Upper lobe of left lung (tissue), 6 donors: ENCODE results near the gene MCAT. TPM values are rescaled to one million over a fixed set of nuclear protein-coding genes. Genes with fewer than 3 reads are reported as not detected.

Experiments
- ATAC-seq, 2 donors: fragments of 200-7000 bp; cut with Tn5 transposase; one replicate each; pipeline ENCODE4 v1.9.1; 2022; ENCODE audit warnings: mild to moderate bottlenecking in 2 of 2, moderate library complexity in 2 of 2; ENCODE audit not compliant: low FRiP score in 2 of 2
- DNase-seq, 2 donors: peaks; one replicate each; pipeline ENCODE4 v3.0.0-alpha.2; 2019 to 2020
- H3K27ac ChIP-seq, 4 donors: fragments of 200-600 bp; sonication (generic); one replicate each; pipeline ENCODE4 v1.5.1; 2016 to 2019
- H3K27me3 ChIP-seq, 4 donors: fragments of 200-600 bp; sonication (generic); one replicate each; pipeline ENCODE4 v1.5.1; 2017 to 2019
- H3K36me3 ChIP-seq, 4 donors: fragments of 200-600 bp; sonication (generic); one replicate each; pipeline ENCODE4 v1.5.1; 2016 to 2019
- H3K4me1 ChIP-seq, 4 donors: fragments of 200-600 bp; sonication (generic); one replicate each; pipeline ENCODE4 v1.5.1; 2018 to 2019
- H3K4me3 ChIP-seq, 4 donors: fragments of 200-600 bp; sonication (generic); one replicate each; pipeline ENCODE4 v1.5.1; 2017 to 2019; ENCODE audit warnings: mild to moderate bottlenecking in 2 of 4, moderate library complexity in 1 of 4
- H3K9me3 ChIP-seq, 4 donors: fragments of 200-600 bp; sonication (generic); one replicate each; pipeline ENCODE4 v1.5.1; 2018 to 2019
- EP300 ChIP-seq, 4 donors: sonication (generic); formaldehyde crosslinking; IDR thresholded peaks; one replicate each; pipeline ENCODE4 v1.5.1; 2017; ENCODE audit warnings: antibody characterized with exemption in 4 of 4, control low read depth in 2 of 4
- POLR2A ChIP-seq, 4 donors: fragments of 450-650 bp; IDR thresholded peaks; one replicate each; pipeline ENCODE4 v1.5.1; 2016 to 2017; ENCODE audit warnings: antibody characterized with exemption in 4 of 4, mild to moderate bottlenecking in 2 of 4
- POLR2AphosphoS5 ChIP-seq, 2 donors: sonication (generic); formaldehyde crosslinking; IDR thresholded peaks; one replicate each; pipeline ENCODE4 v1.5.1; 2017; ENCODE audit warnings: antibody characterized with exemption in 2 of 2
- WGBS, 2 donors: methylation state at CpG; one replicate each; pipeline ENCODE4 v1.1.5; 2017 to 2018; 5-methylcytosine and 5-hydroxymethylcytosine counted together
- total RNA-seq, 6 donors: library from RNA; depleted of rRNA in 4 of 6; stranded (reverse); fragments of >200 nt in 4 of 6; gene quantifications; one replicate each; pipeline versions ENCODE4 v1.1.0 to v1.2.1, GENCODE V29; 2016 to 2021
- TF ChIP-seq, protein P1 (sequence below), 6 experiments: fragments of 450-650 bp in 4 of 6; fragments of 200-600 bp in 2 of 6; sonication (generic) in 2 of 6; IDR thresholded peaks; one replicate each; pipeline ENCODE4 v1.5.1; 2016 to 2019; ENCODE audit warnings: antibody characterized with exemption in 6 of 6
- donor health status: DM: no; HTN: no; CAD: no; lungs with moderate emphysema.
- donor health status: DM: no; HTN: yes; CAD: no; lungs with severe emphysema.

The MCAT gene
- total RNA-seq, 6 donors from 2014 or later: 15.6 to 34.4 (median 18.5) TPM

DNA sequence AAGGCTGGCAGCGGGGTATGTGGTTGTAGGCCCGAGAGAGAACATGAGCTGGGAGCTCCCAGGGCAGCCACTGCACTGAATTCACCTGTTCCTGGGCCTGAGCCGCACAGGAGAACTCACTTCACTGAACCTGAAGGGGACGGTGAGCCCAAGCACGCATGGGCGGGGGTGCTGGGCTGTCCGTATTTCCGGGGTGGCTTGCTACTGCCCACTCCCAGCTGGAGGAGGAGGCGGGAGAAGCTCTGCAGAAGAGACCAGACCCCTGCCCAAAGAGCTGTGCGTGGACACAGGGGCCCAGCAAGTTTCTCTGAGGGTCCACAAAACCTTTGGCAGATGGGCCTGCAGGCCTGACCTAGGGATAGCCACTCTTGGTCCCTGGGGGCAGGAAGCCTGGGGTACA, 38.9 kb upstream of the MCAT start:
- Histone ChIP-seq H3K4me1 (peaks cover 13 to 26% (median 20%) of the 10 kb centered on the region in 4 donors), H3K27ac (peak overlapping the region in 1 of 4 donors; percentile 46), H3K36me3 (peaks cover 0 to 26% (median 20%) of the 10 kb centered on the region in 4 donors), H3K27me3 (no peaks in the 10 kb centered on the region), H3K9me3 (no peaks in the 10 kb centered on the region), H3K4me3 (no peak overlapping the region)
- no peak for ATAC-seq
- DNase-seq: no peak
- no peak for TF ChIP-seq POLR2A (IDR thresholded peaks at IDR 0.05)
- no peak for TF ChIP-seq EP300 (IDR thresholded peaks at IDR 0.05)
- no peak for TF ChIP-seq POLR2AphosphoS5 (IDR thresholded peaks at IDR 0.05)
- TF ChIP-seq, protein P1, sequence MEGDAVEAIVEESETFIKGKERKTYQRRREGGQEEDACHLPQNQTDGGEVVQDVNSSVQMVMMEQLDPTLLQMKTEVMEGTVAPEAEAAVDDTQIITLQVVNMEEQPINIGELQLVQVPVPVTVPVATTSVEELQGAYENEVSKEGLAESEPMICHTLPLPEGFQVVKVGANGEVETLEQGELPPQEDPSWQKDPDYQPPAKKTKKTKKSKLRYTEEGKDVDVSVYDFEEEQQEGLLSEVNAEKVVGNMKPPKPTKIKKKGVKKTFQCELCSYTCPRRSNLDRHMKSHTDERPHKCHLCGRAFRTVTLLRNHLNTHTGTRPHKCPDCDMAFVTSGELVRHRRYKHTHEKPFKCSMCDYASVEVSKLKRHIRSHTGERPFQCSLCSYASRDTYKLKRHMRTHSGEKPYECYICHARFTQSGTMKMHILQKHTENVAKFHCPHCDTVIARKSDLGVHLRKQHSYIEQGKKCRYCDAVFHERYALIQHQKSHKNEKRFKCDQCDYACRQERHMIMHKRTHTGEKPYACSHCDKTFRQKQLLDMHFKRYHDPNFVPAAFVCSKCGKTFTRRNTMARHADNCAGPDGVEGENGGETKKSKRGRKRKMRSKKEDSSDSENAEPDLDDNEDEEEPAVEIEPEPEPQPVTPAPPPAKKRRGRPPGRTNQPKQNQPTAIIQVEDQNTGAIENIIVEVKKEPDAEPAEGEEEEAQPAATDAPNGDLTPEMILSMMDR (IDR thresholded peaks at IDR 0.05): no peak
- 76 to 83% methylated on average over 1 to 10 of the region's 10 CpGs for WGBS, 2 donors

DNA sequence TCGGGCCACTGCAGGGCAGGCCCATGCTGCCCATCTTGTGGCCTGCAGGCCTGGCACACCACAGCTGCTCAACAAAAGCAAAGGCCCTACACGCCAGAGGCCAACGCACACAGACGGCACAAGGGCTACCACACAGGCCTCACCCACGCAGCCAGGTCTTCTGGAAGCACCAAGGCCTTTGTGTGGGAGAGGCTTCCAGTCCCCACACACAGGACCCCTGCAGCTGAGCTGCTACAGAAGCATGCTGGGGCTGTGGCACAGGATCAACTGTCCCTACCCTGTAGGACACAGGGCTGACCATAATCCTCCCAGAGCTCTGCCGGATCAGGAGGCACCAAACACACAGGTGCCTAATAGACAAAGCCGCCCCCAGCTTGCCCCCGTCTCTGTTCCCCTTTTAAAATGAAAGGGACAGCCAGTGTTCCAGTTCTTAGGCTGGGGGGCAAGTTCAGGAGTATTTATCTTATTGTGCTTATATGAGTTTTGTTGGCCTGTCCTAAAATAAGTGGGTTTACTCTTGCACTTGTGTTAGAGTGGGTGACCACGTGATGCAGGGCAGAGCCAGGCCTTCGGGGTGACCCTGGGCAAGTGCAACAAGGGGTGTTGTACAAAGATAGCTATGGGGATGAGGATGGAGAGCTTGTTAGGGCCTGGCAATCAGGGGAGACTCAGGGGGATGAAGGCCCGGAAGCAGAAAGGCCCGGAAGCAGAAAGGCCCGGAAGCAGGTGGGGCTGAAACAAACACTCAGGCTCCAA, 38.3 kb upstream of the MCAT start:
- peak in 1 of 2 donors; percentile 51 for DNase-seq
- peaks cover 0 to 28% (median 20%) of the 10 kb centered on the region in 4 donors for H3K36me3 ChIP-seq

DNA sequence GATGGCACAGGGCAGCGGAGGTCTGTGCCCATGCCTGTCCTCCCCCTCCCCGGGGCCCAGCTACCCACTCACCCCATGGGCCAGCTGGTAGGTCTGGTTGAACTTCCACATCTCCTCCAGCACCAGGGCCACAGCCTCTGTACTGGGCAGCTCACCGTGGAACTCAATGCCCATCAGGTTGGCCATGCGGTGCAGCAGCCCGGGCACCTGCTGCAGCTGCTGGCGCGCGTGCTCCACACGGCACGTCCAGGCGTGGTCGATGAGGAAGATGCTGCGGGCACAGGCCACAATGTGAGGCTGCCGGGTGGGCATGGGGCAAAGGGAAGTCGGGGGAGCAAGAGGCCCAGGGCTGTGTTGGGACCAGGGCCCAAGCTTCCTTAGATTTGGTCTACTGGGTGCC, 37.5 kb upstream of the MCAT start:
- Histone ChIP-seq H3K27me3 (no peaks in the 10 kb centered on the region), H3K4me3 (no peak overlapping the region), H3K36me3 (peaks cover 0 to 34% (median 20%) of the 10 kb centered on the region in 4 donors), H3K4me1 (peaks cover 5 to 18% (median 11%) of the 10 kb centered on the region in 4 donors), H3K27ac (no peak overlapping the region), H3K9me3 (no peaks in the 10 kb centered on the region)
- TF ChIP-seq EP300 (IDR thresholded peaks at IDR 0.05): no peak
- TF ChIP-seq POLR2AphosphoS5 (IDR thresholded peaks at IDR 0.05): no peak
- no peak for TF ChIP-seq POLR2A (IDR thresholded peaks at IDR 0.05)
- TF ChIP-seq, protein P1 (IDR thresholded peaks at IDR 0.05): no peak
- ATAC-seq (peak in 1 of 2 donors; percentile 1), DNase-seq (no peak)
- WGBS, 2 donors: 93 to 100% methylated on average over 6 to 15 of the region's 15 CpGs

More for the DNA sequence above, 38.3 kb upstream of the MCAT start:
- no peak for TF ChIP-seq EP300 (IDR thresholded peaks at IDR 0.05)
- Histone ChIP-seq H3K9me3 (no peaks in the 10 kb centered on the region), H3K27me3 (no peaks in the 10 kb centered on the region), H3K4me1 (peaks cover 13 to 26% (median 19%) of the 10 kb centered on the region in 4 donors), H3K4me3 (no peak overlapping the region), H3K27ac (peak overlapping the region in 1 of 4 donors; percentile 46)
- 72 to 83% methylated on average over 12 to 13 of the region's 13 CpGs for WGBS, 2 donors
- no peak for ATAC-seq

DNA sequence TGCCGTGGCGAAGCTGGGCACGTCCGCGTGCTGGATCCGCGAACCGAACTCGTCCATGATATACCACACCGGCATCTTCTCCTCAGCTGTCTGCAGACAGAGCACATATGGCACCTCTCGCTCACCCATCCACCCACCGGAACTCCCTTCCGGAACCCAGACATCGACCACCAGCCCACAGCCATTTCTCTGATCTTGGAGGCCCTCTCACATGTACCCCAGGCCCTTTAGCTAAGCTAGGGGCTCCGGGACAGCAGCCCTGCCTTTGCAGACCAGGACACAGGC, 36.7 kb upstream of the MCAT start:
- DNase-seq (no peak), ATAC-seq (no peak)
- TF ChIP-seq POLR2AphosphoS5 (IDR thresholded peaks at IDR 0.05) (no peak), EP300 (IDR thresholded peaks at IDR 0.05) (no peak), POLR2A (IDR thresholded peaks at IDR 0.05) (no peak)
- TF ChIP-seq, protein P1 (IDR thresholded peaks at IDR 0.05): no peak
- Histone ChIP-seq H3K27me3 (no peaks in the 10 kb centered on the region), H3K36me3 (peaks cover 0 to 42% (median 25%) of the 10 kb centered on the region in 4 donors), H3K4me3 (no peak overlapping the region), H3K4me1 (peaks cover 0 to 13% (median 5%) of the 10 kb centered on the region in 4 donors), H3K9me3 (no peaks in the 10 kb centered on the region), H3K27ac (no peak overlapping the region)
- WGBS, 2 donors: 92 to 100% methylated on average over 15 of the region's 15 CpGs

DNA sequence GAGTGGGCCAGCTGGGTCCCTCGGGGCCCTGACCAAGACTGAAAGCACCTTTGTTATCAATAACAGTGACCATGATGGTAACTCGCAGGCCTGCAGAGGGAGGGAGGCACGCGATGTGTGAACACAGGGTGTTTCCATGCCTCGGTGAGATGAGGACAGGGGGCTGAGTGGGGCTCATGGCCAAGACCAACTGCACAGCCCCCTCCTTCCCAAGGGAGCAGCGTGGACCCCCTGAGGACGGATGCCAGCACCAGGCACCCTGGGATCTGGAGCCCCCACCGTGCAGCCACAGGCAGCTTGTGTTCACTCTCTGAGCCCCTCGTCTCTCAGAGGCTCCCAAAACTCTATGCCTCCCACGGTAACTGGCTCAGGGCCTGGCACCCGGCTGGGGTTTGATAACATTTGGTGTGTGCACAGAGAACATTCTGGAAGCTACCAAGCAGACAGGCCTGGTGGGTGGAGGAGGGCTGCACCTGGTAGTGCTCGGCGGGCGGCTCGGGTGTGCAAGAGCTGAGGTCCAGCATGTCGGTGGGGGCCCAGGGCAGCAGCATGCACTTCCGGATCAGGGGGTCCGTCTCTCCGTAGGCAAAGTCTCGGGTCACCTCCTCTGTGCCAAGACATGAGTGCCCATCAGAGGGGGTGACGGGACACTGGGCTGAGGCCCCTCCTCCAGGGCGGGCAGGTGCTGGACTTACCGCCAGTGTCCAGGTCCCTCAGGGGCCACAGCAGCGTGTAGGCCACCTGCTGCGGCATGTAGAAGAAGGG, 36.1 kb upstream of the MCAT start:
- Histone ChIP-seq H3K36me3 (peaks cover 2 to 48% (median 29%) of the 10 kb centered on the region in 4 donors), H3K27ac (no peak overlapping the region), H3K4me1 (peaks cover 0 to 13% (median 4%) of the 10 kb centered on the region in 4 donors), H3K9me3 (no peaks in the 10 kb centered on the region), H3K27me3 (no peaks in the 10 kb centered on the region), H3K4me3 (no peak overlapping the region)
- WGBS, 2 donors: 89 to 97% methylated on average over 7 to 22 of the region's 25 CpGs
- DNase-seq: no peak
- TF ChIP-seq, protein P1 (IDR thresholded peaks at IDR 0.05): no peak
- no peak for TF ChIP-seq POLR2AphosphoS5 (IDR thresholded peaks at IDR 0.05)
- no peak for TF ChIP-seq EP300 (IDR thresholded peaks at IDR 0.05)
- no peak for TF ChIP-seq POLR2A (IDR thresholded peaks at IDR 0.05)
- no peak for ATAC-seq
